Muscle of back (tissue), 13 donors: ENCODE measurements around the gene COX6B1. TPM values are rescaled to one million over a fixed set of nuclear protein-coding genes. Genes with fewer than 3 reads are reported as not detected.
"Not testable (repeated sequence)": the region's sequence is repeated elsewhere in the genome, so short reads cannot be mapped to it uniquely, and the experiment has no call there.

Experiments used
- DNase-seq, 3 donors: peaks; one replicate each; pipeline versions ENCODE4 v3.0.0 to v3.0.0-alpha.2; 2013
- long read RNA-seq, 9 donors: transcript quantifications; one replicate each; lab custom pipeline, GENCODE V29; 2026
- polyA plus RNA-seq, 10 donors: library from polyadenylated mRNA; unstranded; fragments of 120-200 nt; gene quantifications; one replicate each; pipeline ENCODE4 v1.2.1, GENCODE V29; 2013; ENCODE audit not compliant: insufficient read length in 10 of 10

Gene COX6B1
- polyA plus RNA-seq: 100 to 1,000 TPM; 243 to 330 (median 261) TPM
- long read RNA-seq, donor 1, transcript COX6B1-201 (4 exons, 667 nt): major isoform, 329 of 391 reads
- long read RNA-seq, donor 1, partial matches to known transcripts: 55 of 391 reads
- long read RNA-seq, donor 1, other reads (novel, unspliced or antisense): 7 of 391 reads
- long read RNA-seq, donor 2, transcript COX6B1-201 (4 exons, 667 nt): major isoform, 317 of 357 reads
- long read RNA-seq, donor 2, partial matches to known transcripts: 40 of 357 reads
- long read RNA-seq, donor 2, other reads (novel, unspliced or antisense): 0 of 357 reads
- long read RNA-seq, donor 3: 0 reads
- long read RNA-seq, donor 4, transcript COX6B1-201 (4 exons, 667 nt): major isoform, 230 of 270 reads
- long read RNA-seq, donor 4, partial matches to known transcripts: 40 of 270 reads
- long read RNA-seq, donor 4, other reads (novel, unspliced or antisense): 0 of 270 reads
- long read RNA-seq, donor 5, transcript COX6B1-201 (4 exons, 667 nt): major isoform, 375 of 434 reads
- long read RNA-seq, donor 5, partial matches to known transcripts: 54 of 434 reads
- long read RNA-seq, donor 5, other reads (novel, unspliced or antisense): 5 of 434 reads
- long read RNA-seq, donor 6, transcript COX6B1-201 (4 exons, 667 nt): major isoform, 362 of 456 reads
- long read RNA-seq, donor 6, partial matches to known transcripts: 86 of 456 reads
- long read RNA-seq, donor 6, other reads (novel, unspliced or antisense): 8 of 456 reads
- long read RNA-seq, donor 7, transcript COX6B1-201 (4 exons, 667 nt): major isoform, 215 of 241 reads
- long read RNA-seq, donor 7, partial matches to known transcripts: 26 of 241 reads
- long read RNA-seq, donor 7, other reads (novel, unspliced or antisense): 0 of 241 reads
- long read RNA-seq, donor 8, transcript COX6B1-201 (4 exons, 667 nt): major isoform, 250 of 303 reads
- long read RNA-seq, donor 8, partial matches to known transcripts: 53 of 303 reads
- long read RNA-seq, donor 8, other reads (novel, unspliced or antisense): 0 of 303 reads
- long read RNA-seq, donor 9, transcript COX6B1-201 (4 exons, 667 nt): major isoform, 40 of 50 reads
- long read RNA-seq, donor 9, partial matches to known transcripts: 10 of 50 reads
- long read RNA-seq, donor 9, other reads (novel, unspliced or antisense): 0 of 50 reads

- peak; percentile 96 to 98 (median 97) for DNase-seq
Observed at GRCh38 chr19:35648017-35648961, at the start of gene COX6B1. Gene COX6B1, plus strand, starts transcription at chr19:35648323. Its CDS starts 2,921 bp downstream, at chr19:35651244.

- DNase-seq: no peak
Observed at GRCh38 chr19:35601971-35602370, 46.2 kb upstream of the COX6B1 start.

GRCh38 chr19:35604436-35604835 lies 43.7 kb upstream of the COX6B1 start:
- not testable (repeated sequence) for DNase-seq

- not testable (repeated sequence) for DNase-seq
Observed at GRCh38 chr19:35607170-35607569, 41.0 kb upstream of the COX6B1 start.

GRCh38 chr19:35607661-35608060 lies 40.5 kb upstream of the COX6B1 start:
- DNase-seq: no peak

GRCh38 chr19:35608251-35608650 lies 39.9 kb upstream of the COX6B1 start:
- DNase-seq: no peak

GRCh38 chr19:35609851-35610353 lies 38.2 kb upstream of the COX6B1 start:
- DNase-seq: no peak

GRCh38 chr19:35612224-35612558 lies 35.9 kb upstream of the COX6B1 start:
- DNase-seq: no peak

GRCh38 chr19:35612559-35613321 lies 35.4 kb upstream of the COX6B1 start, which contains the start of gene HAUS5:
Gene HAUS5, plus strand, starts transcription at chr19:35612735. Its CDS starts 60 bp downstream, at chr19:35612795.
- DNase-seq: peak; percentile 91 to 98 (median 97)

GRCh38 chr19:35613574-35613973 lies 34.5 kb upstream of the COX6B1 start:
- DNase-seq: no peak

GRCh38 chr19:35615036-35615435 lies 33.1 kb upstream of the COX6B1 start:
- DNase-seq: no peak

- DNase-seq: no peak
Observed at GRCh38 chr19:35618857-35619256, 29.3 kb upstream of the COX6B1 start.

- no peak for DNase-seq
Observed at GRCh38 chr19:35619290-35619923, 28.7 kb upstream of the COX6B1 start.

- no peak for DNase-seq
Observed at GRCh38 chr19:35620001-35620400, 28.1 kb upstream of the COX6B1 start.

GRCh38 chr19:35621708-35622107 lies 26.4 kb upstream of the COX6B1 start:
- DNase-seq: no peak

- DNase-seq: no peak
Observed at GRCh38 chr19:35622750-35623149, 25.4 kb upstream of the COX6B1 start.

GRCh38 chr19:35623327-35624010 lies 24.7 kb upstream of the COX6B1 start:
- DNase-seq: no peak

GRCh38 chr19:35628264-35628564 lies 19.9 kb upstream of the COX6B1 start:
- no peak for DNase-seq
